Ovary (tissue), 3 donors: Measurements from ENCODE around the gene FAM3D.

Experiments used
- EP300 ChIP-seq: sonication (generic); formaldehyde crosslinking; IDR thresholded peaks from one replicate; pipeline ENCODE4 v1.6.1; 2017; ENCODE audit warnings: antibody characterized with exemption
- POLR2A ChIP-seq: fragments of 450-650 bp; IDR thresholded peaks from one replicate; pipeline ENCODE4 v1.6.1; 2017; ENCODE audit warnings: antibody characterized with exemption, mild to moderate bottlenecking, moderate library complexity
- TF ChIP-seq, protein P1 (sequence below), 3 donors: fragments of 450-650 bp in 2 of 3; fragments of 200-600 bp in 1 of 3; IDR thresholded peaks; one replicate each; pipeline versions ENCODE4 v1.5.1 to v1.8.0; 2016 to 2022; ENCODE audit warnings: antibody characterized with exemption in 3 of 3, mild to moderate bottlenecking in 1 of 3
- donor health status: DM: no; HTN: no; CAD: no.

- TF ChIP-seq, protein P1, sequence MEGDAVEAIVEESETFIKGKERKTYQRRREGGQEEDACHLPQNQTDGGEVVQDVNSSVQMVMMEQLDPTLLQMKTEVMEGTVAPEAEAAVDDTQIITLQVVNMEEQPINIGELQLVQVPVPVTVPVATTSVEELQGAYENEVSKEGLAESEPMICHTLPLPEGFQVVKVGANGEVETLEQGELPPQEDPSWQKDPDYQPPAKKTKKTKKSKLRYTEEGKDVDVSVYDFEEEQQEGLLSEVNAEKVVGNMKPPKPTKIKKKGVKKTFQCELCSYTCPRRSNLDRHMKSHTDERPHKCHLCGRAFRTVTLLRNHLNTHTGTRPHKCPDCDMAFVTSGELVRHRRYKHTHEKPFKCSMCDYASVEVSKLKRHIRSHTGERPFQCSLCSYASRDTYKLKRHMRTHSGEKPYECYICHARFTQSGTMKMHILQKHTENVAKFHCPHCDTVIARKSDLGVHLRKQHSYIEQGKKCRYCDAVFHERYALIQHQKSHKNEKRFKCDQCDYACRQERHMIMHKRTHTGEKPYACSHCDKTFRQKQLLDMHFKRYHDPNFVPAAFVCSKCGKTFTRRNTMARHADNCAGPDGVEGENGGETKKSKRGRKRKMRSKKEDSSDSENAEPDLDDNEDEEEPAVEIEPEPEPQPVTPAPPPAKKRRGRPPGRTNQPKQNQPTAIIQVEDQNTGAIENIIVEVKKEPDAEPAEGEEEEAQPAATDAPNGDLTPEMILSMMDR (IDR thresholded peaks at IDR 0.05): no peak
- TF ChIP-seq POLR2A: no peak
- TF ChIP-seq EP300: no peak
These were observed 5.6 kb downstream of the FAM3D start for GRCh38 chr3:58660998-58661397.
